Motor neuron (in vitro differentiated cells): ENCODE data around the gene PPFIA1. TPM values are rescaled to one million over a fixed set of nuclear protein-coding genes. Genes with fewer than 3 reads are reported as not detected.
A peak's percentile ranks its signal among the peaks of the same experiment; 100 is the strongest.

Experiments used
- ATAC-seq, 8 experiments: fragments of 200-7000 bp; cut with Tn5 transposase; replicated peaks in 6 of 8; 2 replicates each; pipeline ENCODE4 v1.8.0; 2021; ENCODE audit warnings: mild to moderate bottlenecking in 8 of 8, moderate library complexity in 8 of 8
- H3K27ac ChIP-seq, 2 donors: fragments of 250-450 bp; sonication (Bioruptor Pico); 2 replicates each; pipeline ENCODE4 v1.9.0; 2021; ENCODE audit warnings: antibody characterized with exemption in 2 of 2, mild to moderate bottlenecking in 2 of 2, moderate library complexity in 1 of 2
- H3K4me1 ChIP-seq, 2 donors: fragments of 250-450 bp; sonication (Bioruptor Pico); replicated peaks in 1 of 2; 2 replicates each; pipeline ENCODE4 v1.6.1; 2021; ENCODE audit warnings: antibody characterized with exemption in 2 of 2, mild to moderate bottlenecking in 2 of 2, moderate library complexity in 1 of 2
- H3K4me3 ChIP-seq, 5 donors: fragments of 250-450 bp; sonication (Bioruptor Pico); 2 replicates each; pipeline ENCODE4 v1.9.0; 2021; ENCODE audit warnings: antibody characterized with exemption in 5 of 5, mild to moderate bottlenecking in 5 of 5, moderate library complexity in 4 of 5
- WGBS, 10 experiments: fragments of 450-650 bp; shearing (Covaris generic); methylation state at CpG; one replicate each; pipeline ENCODE4 v1.0.0; 2022; 5-methylcytosine and 5-hydroxymethylcytosine counted together
- in situ Hi-C, 9 experiments: fragments of 400-800 bp; cut with MboI; loops; one replicate each; pipeline ENCODE4 v1.15.0; 2021; ENCODE audit warnings: low sequenced_read_pairs in 9 of 9, low pct_unique_long_range_greater_than_20kb in 2 of 9; ENCODE audit not compliant: unreplicated experiment in 9 of 9
- total RNA-seq, 8 experiments: library from RNA; unstranded; fragments of 300-600 nt; gene quantifications; 2 replicates each; pipeline versions ENCODE4 v1.2.3 to v1.2.4, GENCODE V29; 2022

PPFIA1 gene
- total RNA-seq, 8 experiments from 2014 or later, result 21.6 to 135 (median 39.0) TPM

DNA sequence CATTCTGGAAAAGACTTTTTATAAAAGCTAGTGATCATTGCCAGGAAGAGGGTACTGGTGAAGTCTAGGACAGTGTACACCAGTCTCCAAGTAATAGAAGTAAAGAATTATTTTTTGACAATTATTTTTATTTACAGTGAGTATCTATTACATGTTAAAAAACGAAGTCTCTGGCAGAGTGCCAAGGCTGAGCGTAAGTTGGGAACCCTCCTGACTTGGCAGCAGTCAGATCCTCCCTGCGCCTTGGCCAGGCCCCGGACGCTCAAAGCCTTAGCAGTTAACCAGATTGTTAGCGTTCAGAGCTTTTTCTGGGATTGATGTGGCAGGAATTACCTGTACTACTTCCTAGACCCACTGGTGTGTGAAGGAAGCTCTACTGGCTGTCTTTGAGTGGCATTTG is 89.7 kb downstream of the PPFIA1 start:
- no peak for ATAC-seq
- in situ Hi-C loops, result no loop called here
- WGBS, 10 experiments, result 57 to 100% (median 100%) methylated on average over 1 to 6 of the region's 6 CpGs; no CpG with 5 or more reads in 5 of the 10 experiments
- Histone ChIP-seq H3K4me3 (no peak overlapping the region), H3K27ac (no peak overlapping the region), H3K4me1 (no peaks in the 10 kb centered on the region)

GRCh38 chr11:70364178-70364577 is 93.7 kb downstream of the PPFIA1 start:
- no peak overlapping the region for H3K4me3 ChIP-seq
- H3K27ac ChIP-seq, result no peak overlapping the region
- whole genome bisulfite sequencing, 10 experiments, result 81 to 100% (median 100%) methylated on average over 1 to 2 of the region's 2 CpGs; no CpG with 5 or more reads in 2 of the 10 experiments
- ATAC-seq, result no peak
- H3K4me1 ChIP-seq, result no peaks in the 10 kb centered on the region
- in situ Hi-C loops, result no loop called here

- ATAC-seq, result peak in 1 of 8 experiments; percentile 35
- no peaks in the 10 kb centered on the region for H3K4me1 ChIP-seq
- in situ Hi-C loops, result no loop called here
- 64 to 100% (median 91%) methylated on average over 2 to 16 of the region's 25 CpGs for WGBS, 10 experiments
- H3K4me3 ChIP-seq, result no peak overlapping the region
- no peak overlapping the region for H3K27ac ChIP-seq
Measured at GRCh38 chr11:70364745-70365543, 94.5 kb downstream of the PPFIA1 start.

DNA sequence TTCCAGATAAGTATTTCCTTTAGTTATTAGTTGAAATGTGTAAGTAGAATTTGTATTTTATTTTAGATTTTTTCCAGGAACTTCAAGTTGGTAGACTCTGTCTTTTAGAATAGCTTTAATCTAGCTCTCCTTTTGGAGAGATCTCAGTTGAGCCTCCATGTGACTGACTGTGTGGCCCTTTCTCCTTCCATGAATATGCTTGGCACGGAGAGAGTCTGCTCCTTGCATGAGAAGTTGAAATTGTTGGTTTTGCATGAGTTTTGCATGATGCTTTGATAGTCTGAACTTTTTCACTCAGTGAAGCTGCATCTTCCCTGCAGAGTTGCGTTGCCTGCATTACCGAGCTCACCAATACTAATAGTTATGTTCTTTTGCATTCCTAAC is 95.0 kb downstream of the PPFIA1 start:
- no peaks in the 10 kb centered on the region for H3K4me1 ChIP-seq
- in situ Hi-C loops, result no loop called here
- 0 to 100% (median 84%) methylated on average over 1 to 3 of the region's 3 CpGs; no CpG with 5 or more reads in 2 of the 10 experiments for WGBS, 10 experiments
- ATAC-seq, result peak in 3 of 8 experiments; percentile 91 to 96 (median 94)
- no peak overlapping the region for H3K4me3 ChIP-seq
- no peak overlapping the region for H3K27ac ChIP-seq

DNA sequence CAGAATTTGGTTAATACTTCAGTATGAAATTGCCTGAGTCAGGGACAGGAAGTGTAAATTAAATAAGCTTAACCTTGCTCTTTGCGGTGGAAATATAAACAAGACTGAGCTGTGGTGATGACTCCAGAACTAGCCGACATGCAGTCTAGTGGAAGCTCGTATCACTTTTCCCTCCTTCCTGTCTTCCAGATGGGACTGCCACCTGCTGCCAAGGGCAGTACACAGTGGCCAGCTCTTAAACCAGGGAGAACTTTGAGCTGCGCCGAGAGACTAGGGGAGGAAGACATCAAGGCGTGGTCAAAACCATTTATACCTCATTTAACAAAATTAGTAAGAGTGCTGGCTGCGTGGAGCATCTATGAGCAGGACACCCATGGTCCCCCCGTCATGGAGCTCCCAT is 96.6 kb downstream of the PPFIA1 start:
- no peaks in the 10 kb centered on the region for H3K4me1 ChIP-seq
- no peak overlapping the region for H3K4me3 ChIP-seq
- 90 to 100% (median 96%) methylated on average over 1 to 8 of the region's 8 CpGs; no CpG with 5 or more reads in 1 of the 10 experiments for WGBS, 10 experiments
- ATAC-seq, result no peak
- in situ Hi-C loops, result no loop called here
- no peak overlapping the region for H3K27ac ChIP-seq

GRCh38 chr11:70368961-70369360 is 98.5 kb downstream of the PPFIA1 start:
- Histone ChIP-seq H3K27ac (no peak overlapping the region), H3K4me1 (no peaks in the 10 kb centered on the region), H3K4me3 (no peak overlapping the region)
- WGBS, 10 experiments, result 86 to 100% (median 100%) methylated on average over 1 to 2 of the region's 2 CpGs; no CpG with 5 or more reads in 1 of the 10 experiments
- ATAC-seq, result no peak
- in situ Hi-C loops, result no loop called here

GRCh38 chr11:70371241-70371640 is 100.8 kb downstream of the PPFIA1 start:
- in situ Hi-C loops, result no loop called here
- 57 to 87% (median 70%) methylated on average over 4 to 5 of the region's 5 CpGs; no CpG with 5 or more reads in 2 of the 10 experiments for WGBS, 10 experiments
- H3K4me3 ChIP-seq, result no peak overlapping the region
- H3K4me1 ChIP-seq, result no peaks in the 10 kb centered on the region
- no peak overlapping the region for H3K27ac ChIP-seq
- ATAC-seq, result peak in 3 of 8 experiments; percentile 47 to 97 (median 77)

GRCh38 chr11:70372076-70372475 is 101.6 kb downstream of the PPFIA1 start:
- no peak for ATAC-seq
- no peak overlapping the region for H3K27ac ChIP-seq
- WGBS, 10 experiments, result 86 to 100% (median 93%) methylated on average over 1 to 8 of the region's 8 CpGs
- no peaks in the 10 kb centered on the region for H3K4me1 ChIP-seq
- in situ Hi-C loops, result no loop called here
- no peak overlapping the region for H3K4me3 ChIP-seq

DNA sequence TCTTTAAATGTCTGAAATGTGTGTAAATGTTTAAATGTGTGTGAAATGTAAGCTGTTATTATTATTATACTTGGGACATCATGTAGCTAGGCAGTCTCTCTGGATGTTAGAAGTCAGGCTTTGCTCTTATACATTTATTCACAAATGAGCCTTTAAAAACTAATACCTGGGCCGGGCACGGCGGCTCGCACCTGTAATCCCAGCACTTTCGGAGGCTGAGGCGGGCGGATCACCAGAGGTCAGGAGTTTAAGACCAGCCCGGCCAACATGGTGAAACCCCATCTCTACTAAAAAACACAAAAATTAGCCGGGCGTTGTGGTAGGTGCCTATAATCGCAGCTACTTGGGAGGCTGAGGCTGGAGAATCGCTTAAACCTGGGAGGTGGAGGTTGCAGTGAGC is 106.1 kb downstream of the PPFIA1 start:
- ATAC-seq, result no peak
- Histone ChIP-seq H3K4me1 (no peaks in the 10 kb centered on the region), H3K4me3 (no peak overlapping the region), H3K27ac (no peak overlapping the region)
- WGBS, 10 experiments, result 91 to 100% (median 98%) methylated on average over 1 to 12 of the region's 12 CpGs; no CpG with 5 or more reads in 4 of the 10 experiments
- in situ Hi-C loops, result no loop called here

DNA sequence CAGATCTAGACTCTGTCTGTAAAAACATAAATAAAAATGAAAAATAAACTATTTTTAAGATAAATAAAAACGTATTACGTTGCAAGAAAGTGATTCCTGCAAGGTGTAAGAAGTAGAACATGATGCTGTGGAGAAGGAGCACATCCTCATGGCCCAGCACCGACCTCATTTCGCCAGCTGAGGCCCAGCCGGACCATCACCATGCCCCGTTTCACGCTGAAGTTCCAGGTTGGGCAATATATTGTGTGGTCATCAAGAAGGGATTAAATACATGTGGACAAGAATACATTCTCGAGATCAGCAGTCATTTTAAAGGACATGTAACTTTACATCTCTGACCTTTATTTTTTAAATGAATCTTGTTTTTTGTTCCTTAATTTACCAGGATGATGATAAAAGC is 107.2 kb downstream of the PPFIA1 start:
- Histone ChIP-seq H3K4me1 (peaks cover 5 to 6% of the 10 kb centered on the region in 2 donors), H3K4me3 (no peak overlapping the region), H3K27ac (no peak overlapping the region)
- in situ Hi-C loops, result no loop called here
- 81 to 100% (median 95%) methylated on average over 2 to 8 of the region's 8 CpGs for WGBS, 10 experiments
- no peak for ATAC-seq

DNA sequence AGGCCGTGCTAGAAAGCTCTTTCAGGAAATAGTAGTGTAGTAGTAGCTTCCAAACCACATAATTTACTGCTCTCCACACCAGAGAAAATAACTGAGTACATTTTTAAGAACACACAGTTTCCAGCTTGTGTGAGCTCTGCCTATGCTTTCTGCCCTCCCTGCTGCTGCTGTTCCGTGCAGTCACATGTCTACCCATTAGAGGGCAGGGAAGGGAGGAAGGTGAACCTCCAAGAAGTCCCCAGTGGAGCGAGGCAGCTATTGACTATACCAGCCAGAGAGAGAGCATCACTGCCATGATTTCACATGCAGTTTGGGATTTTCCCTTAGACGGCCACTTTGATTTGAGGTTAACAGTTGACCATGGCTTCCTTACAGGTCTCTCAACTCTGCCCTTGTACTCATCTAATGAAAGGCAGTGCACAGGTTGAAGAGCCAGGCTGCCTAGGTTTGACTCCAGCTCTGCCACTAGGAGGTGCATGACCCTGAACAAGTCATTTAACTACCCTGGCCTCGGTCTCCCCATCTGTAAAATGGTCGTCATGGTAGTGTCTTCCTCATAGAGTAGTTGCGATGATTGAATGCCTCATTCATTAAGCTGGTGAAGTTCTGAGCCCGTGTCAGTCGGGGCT is 108.1 kb downstream of the PPFIA1 start:
- Histone ChIP-seq H3K4me1 (peaks cover 5 to 10% of the 10 kb centered on the region in 2 donors), H3K4me3 (no peak overlapping the region), H3K27ac (no peak overlapping the region)
- in situ Hi-C loops, result no loop called here
- ATAC-seq, result no peak
- 70 to 100% (median 93%) methylated on average over 1 to 7 of the region's 9 CpGs; no CpG with 5 or more reads in 3 of the 10 experiments for WGBS, 10 experiments

- Histone ChIP-seq H3K27ac (no peak overlapping the region), H3K4me3 (no peak overlapping the region), H3K4me1 (peaks cover 7 to 15% of the 10 kb centered on the region in 2 donors)
- ATAC-seq, result peak in 2 of 8 experiments; percentile 2 to 3
- in situ Hi-C loops, result no loop called here
- 83 to 100% (median 93%) methylated on average over 1 to 6 of the region's 8 CpGs; no CpG with 5 or more reads in 2 of the 10 experiments for WGBS, 10 experiments
Measured at GRCh38 chr11:70381350-70381749, 110.9 kb downstream of the PPFIA1 start.
